ENCODE measurements around the gene HARS2.
"Not testable (repeated sequence)": the region's sequence is repeated elsewhere in the genome, so short reads cannot be mapped to it uniquely, and the experiment has no call there.

GRCh38 chr5:140720738-140721137 is 29.5 kb downstream of the HARS2 start:
- not testable (repeated sequence) for TF ChIP-seq CTCF, POLR2A, EP300, POLR2AphosphoS5 (IDR thresholded peaks at IDR 0.05)

Data from upper lobe of left lung (tissue), 4 donors.